HCT116 (cell line): ENCODE results near the gene CBFB. TPM values are rescaled to one million over a fixed set of nuclear protein-coding genes. Genes with fewer than 3 reads are reported as not detected.

Experiments
- ATAC-seq: fragments of 200-7000 bp; cut with Tn5 transposase; 2 replicates; pipeline ENCODE4 v1.9.1; 2020; ENCODE audit warnings: mild to moderate bottlenecking, moderate library complexity
- BruUV-seq: library from RNA; stranded (reverse); fragments of 400-500 nt; replicated peaks from 2 replicates; lab custom pipeline; 2021; lab: Mats Ljungman, UMichigan
- CTCF ChIA-PET: fragments of 300-600 bp; sonication (Branson Sonifier 250); formaldehyde crosslinking; loops from one replicate; lab custom pipeline; 2021; ENCODE audit warnings: antibody characterized with exemption; lab: Charles Lee
- POLR2A ChIA-PET: fragments of 300-600, 350-600 bp; sonication (Branson Sonifier 250); formaldehyde crosslinking; loops from one replicate; lab custom pipeline; 2021; ENCODE audit warnings: antibody characterized with exemption; lab: Charles Lee
- RAD21 ChIA-PET, 2 experiments: fragments of 300-600 bp; sonication (Branson Sonifier 250); formaldehyde crosslinking; loops; one replicate each; lab custom pipeline; 2023; ENCODE audit warnings: low total read pairs in 2 of 2; ENCODE audit not compliant: uncharacterized antibody in 2 of 2, unreplicated experiment in 2 of 2, low non-redundant PET in 1 of 2; lab: Charles Lee
- DNase-seq: peaks from one replicate; pipeline ENCODE4 v3.0.0-alpha.2; 2010; ENCODE audit warnings: low read depth, low spot score
- H2AFZ ChIP-seq: fragments of 200-600 bp; shearing (Covaris generic), sonication (generic); 2 replicates; pipeline ENCODE4 v1.6.1; 2017; ENCODE audit warnings: low read depth, mixed run types, mixed read lengths, antibody characterized with exemption, low read length; ENCODE audit not compliant: poor library complexity, severe bottlenecking
- H3K27ac ChIP-seq: 2 replicates; pipeline ENCODE4 v1.5.1; 2012; ENCODE audit warnings: low read depth, low read length
- H3K27me3 ChIP-seq: fragments of 200-600 bp; sonication (generic); 2 replicates; pipeline ENCODE4 v1.6.1; 2016; ENCODE audit warnings: mixed run types, low read length, mixed read lengths; ENCODE audit not compliant: insufficient read depth
- H3K36me3 ChIP-seq, 2 experiments: fragments of 200-500 bp in 1 of 2; fragments of 200-600 bp in 1 of 2; sonication (Bioruptor generic) in 1 of 2; sonication (generic) in 1 of 2; 2 replicates each; pipeline versions ENCODE4 v1.5.1 to v1.6.1; 2014 to 2016; ENCODE audit warnings: low read length in 2 of 2, inconsistent platforms in 1 of 2, mixed read lengths in 1 of 2, mixed run types in 1 of 2; ENCODE audit not compliant: insufficient read depth in 2 of 2, control insufficient read depth in 1 of 2
- H3K4me1 ChIP-seq, 2 experiments: fragments of 200-600 bp in 1 of 2; sonication (generic) in 1 of 2; 2 replicates each; pipeline versions ENCODE4 v1.5.1 to v1.6.1; 2012 to 2017; ENCODE audit warnings: low read length in 2 of 2, inconsistent platforms in 1 of 2, mild to moderate bottlenecking in 1 of 2, mixed read lengths in 1 of 2, mixed run types in 1 of 2, moderate library complexity in 1 of 2; ENCODE audit not compliant: insufficient read depth in 2 of 2, control insufficient read depth in 1 of 2
- H3K4me2 ChIP-seq: fragments of 200-600 bp; sonication (generic); 2 replicates; pipeline ENCODE4 v1.6.1; 2017; ENCODE audit warnings: mixed run types, low read length, mixed read lengths
- H3K4me3 ChIP-seq, 2 experiments: fragments of 200-600 bp in 1 of 2; sonication (generic) in 1 of 2; replicated peaks in 1 of 2; 2 replicates each; pipeline ENCODE4 v1.5.1; 2011 to 2016; ENCODE audit warnings: low read length in 2 of 2, control low read depth in 1 of 2, low read depth in 1 of 2, mild to moderate bottlenecking in 1 of 2, mixed read lengths in 1 of 2, mixed run types in 1 of 2
- H3K79me2 ChIP-seq: fragments of 200-600 bp; sonication (generic); 2 replicates; pipeline ENCODE4 v1.6.1; 2017; ENCODE audit warnings: mild to moderate bottlenecking, mixed run types, low read length, moderate library complexity, mixed read lengths; ENCODE audit not compliant: insufficient read depth
- H3K9ac ChIP-seq: fragments of 200-600 bp; sonication (generic); 2 replicates; pipeline ENCODE4 v1.6.1; 2016; ENCODE audit warnings: low read length, mixed read lengths
- H3K9me2 ChIP-seq: fragments of 200-600 bp; sonication (generic), shearing (Covaris generic); 2 replicates; pipeline ENCODE4 v1.6.1; 2017; ENCODE audit warnings: mixed run types, mild to moderate bottlenecking, moderate library complexity; ENCODE audit not compliant: insufficient read depth
- H3K9me3 ChIP-seq, 2 experiments: fragments of 200-500 bp in 1 of 2; fragments of 200-600 bp in 1 of 2; sonication (Bioruptor generic) in 1 of 2; sonication (generic) in 1 of 2; 2 replicates each; pipeline ENCODE4 v1.6.1; 2014 to 2017; ENCODE audit warnings: low read length in 2 of 2, mixed read lengths in 2 of 2, inconsistent platforms in 1 of 2, low read depth in 1 of 2, mild to moderate bottlenecking in 1 of 2, mixed run types in 1 of 2, moderate library complexity in 1 of 2; ENCODE audit not compliant: control insufficient read depth in 1 of 2, insufficient read depth in 1 of 2
- H4K20me1 ChIP-seq: fragments of 200-600 bp; sonication (generic), shearing (Covaris generic); 2 replicates; pipeline ENCODE4 v1.6.1; 2017; ENCODE audit warnings: mixed run types, mild to moderate bottlenecking, moderate library complexity; ENCODE audit not compliant: insufficient read depth
- CTCF ChIP-seq, 3 experiments: fragments of 200-600 bp in 1 of 3; sonication (generic) in 1 of 3; IDR thresholded peaks in 2 of 3; conservative IDR thresholded peaks in 1 of 3; 2 replicates each; pipeline ENCODE4 v1.5.1; 2012 to 2017; ENCODE audit warnings: low read depth in 2 of 3, low read length in 2 of 3, antibody characterized with exemption in 1 of 3, borderline replicate concordance in 1 of 3, control low read depth in 1 of 3, mild to moderate bottlenecking in 1 of 3, mixed read lengths in 1 of 3, mixed run types in 1 of 3, moderate library complexity in 1 of 3; ENCODE audit not compliant: insufficient read depth in 1 of 3
- ELF1 ChIP-seq: IDR thresholded peaks from 2 replicates; pipeline ENCODE4 v1.6.1; 2012; ENCODE audit warnings: low read depth, borderline replicate concordance
- RAD21 ChIP-seq: IDR thresholded peaks from 2 replicates; pipeline ENCODE4 v1.6.1; 2012; ENCODE audit warnings: low read depth, mild to moderate bottlenecking
- intact Hi-C: fragments of 100-400 bp; cut with micrococcal nuclease; formaldehyde crosslinking; loops from 2 replicates; pipeline ENCODE4 v1.10.0; 2022
- total RNA-seq: library from RNA; stranded (reverse); gene quantifications from one replicate; pipeline ENCODE4 v1.2.1, GENCODE V29; 2021; ENCODE audit not compliant: unreplicated experiment

CBFB gene
- total RNA-seq, 1 experiment from 2014 or later = 101 TPM

- H3K4me2 ChIP-seq = no peak overlapping the region
- no peaks in the 10 kb centered on the region for H3K79me2 ChIP-seq
- RAD21 ChIA-PET = interaction anchor here (1.0 to 1.6 kb wide), 3 partner anchors 83 kb away, joined by 3 to 6 read pairs (median 4); no protein-coding TSS in a partner anchor
- peaks cover 0 to 6% of the 10 kb centered on the region in 2 experiments; a peak in 2 of 4 replicates for H3K4me1 ChIP-seq
- ATAC-seq (no peak; the same call in 1 of the 2 replicates), DNase-seq (no peak)
- H3K27me3 ChIP-seq = no peaks in the 10 kb centered on the region
- H3K9me2 ChIP-seq = no peaks in the 10 kb centered on the region
- no TSS peak for BruUV-seq
- intact Hi-C loops = loop anchor here (2.0 to 10.0 kb wide), 3 partner anchors 82 to 206 kb away; no protein-coding TSS in a partner anchor
- TF ChIP-seq RAD21 (peak; percentile 62), CTCF (IDR thresholded peaks at IDR 0.05 in 2 of 3, conservative IDR thresholded peaks at IDR 0.05 in 1 of 3; ENCODE audit: borderline replicate concordance in 1 of 3, insufficient read depth in 1 of 3, low read depth in 2 of 3, low read length in 2 of 3) (peak; percentile 28 to 55 (median 36); a peak in 4 of 6 replicates), ELF1 (no peak)
- POLR2A ChIA-PET = no interaction called here
- H3K36me3 ChIP-seq = peaks cover 10 to 18% of the 10 kb centered on the region in 2 experiments; a peak in 3 of 4 replicates
- H3K27ac ChIP-seq = no peak overlapping the region
- H3K9me3 ChIP-seq = no peaks in the 10 kb centered on the region
- CTCF ChIA-PET = interaction anchor here (1.1 to 2.6 kb wide), 3 partner anchors 69 to 208 kb away, joined by 3 to 26 read pairs (median 4); partner anchors contain the start of gene NOL3
- H3K9ac ChIP-seq = no peak overlapping the region
- peaks cover 5% of the 10 kb centered on the region; the same call in 1 of the 2 replicates for H4K20me1 ChIP-seq
- no peak overlapping the region for H3K4me3 ChIP-seq
- H2AFZ ChIP-seq = no peak overlapping the region
Observed at GRCh38 chr16:67100569-67101310, 71.8 kb downstream of the CBFB start.
